Measurements from ENCODE around the gene SH2D7.

The SH2D7 gene

DNA sequence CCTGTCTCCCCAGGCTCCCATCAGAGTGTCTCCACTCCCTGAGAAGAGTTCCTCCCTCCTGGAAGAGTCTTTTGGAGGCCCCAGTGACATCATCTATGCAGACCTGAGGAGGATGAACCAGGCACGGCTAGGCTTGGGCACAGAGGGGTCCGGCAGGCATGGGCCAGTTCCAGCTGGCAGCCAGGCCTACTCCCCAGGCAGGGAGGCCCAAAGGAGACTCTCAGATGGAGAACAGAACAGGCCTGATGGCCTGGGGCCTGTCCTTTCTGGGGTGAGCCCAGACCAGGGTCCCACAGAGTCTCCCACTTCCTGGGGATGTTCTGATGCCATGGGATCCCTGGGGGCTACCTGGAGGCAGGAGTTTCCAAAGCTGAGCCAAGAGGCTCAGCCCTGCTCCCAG lies 8.5 kb downstream of the SH2D7 start:
- DNase-seq (ENCODE audit: extremely low read depth, low read depth), result no peak
- TF ChIP-seq CTCF (IDR thresholded peaks at IDR 0.05; ENCODE audit: low read depth, low read length), result no peak

GRCh38 chr15:78101423-78102105 lies 9.2 kb downstream of the SH2D7 start:
- DNase-seq (ENCODE audit: extremely low read depth, low read depth), result no peak
- TF ChIP-seq CTCF (IDR thresholded peaks at IDR 0.05; ENCODE audit: low read depth, low read length), result no peak

DNA sequence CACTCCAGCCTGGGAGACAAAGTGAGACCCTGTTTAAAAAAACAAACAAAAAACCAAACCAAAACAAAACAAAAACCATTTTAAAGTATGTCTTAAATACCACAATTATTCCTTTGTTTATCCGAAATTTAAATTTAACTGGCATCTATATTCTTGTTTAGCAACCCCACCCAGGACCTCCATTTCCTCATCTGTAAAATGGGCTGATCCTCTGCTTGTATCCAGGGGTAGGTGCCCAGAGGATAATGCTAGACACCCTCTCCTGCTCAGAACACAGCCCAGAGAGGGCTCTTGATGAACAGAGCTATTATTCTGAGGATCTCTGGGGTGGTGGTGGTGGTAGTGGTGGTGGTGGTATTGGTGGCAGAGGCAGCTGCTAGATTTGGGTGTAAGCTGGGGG lies 9.8 kb downstream of the SH2D7 start:
- DNase-seq (ENCODE audit: extremely low read depth, low read depth), result no peak
- TF ChIP-seq CTCF (IDR thresholded peaks at IDR 0.05; ENCODE audit: low read depth, low read length), result no peak

GRCh38 chr15:78102741-78103140 lies 10.4 kb downstream of the SH2D7 start:
- TF ChIP-seq CTCF (IDR thresholded peaks at IDR 0.05; ENCODE audit: low read depth, low read length), result no peak
- no peak for DNase-seq (ENCODE audit: extremely low read depth, low read depth)

GRCh38 chr15:78103406-78104118 lies 11.2 kb downstream of the SH2D7 start:
- DNase-seq (ENCODE audit: extremely low read depth, low read depth), result no peak
- TF ChIP-seq CTCF (IDR thresholded peaks at IDR 0.05; ENCODE audit: low read depth, low read length), result no peak

GRCh38 chr15:78104119-78104479 lies 11.7 kb downstream of the SH2D7 start:
- no peak for DNase-seq (ENCODE audit: extremely low read depth, low read depth)
- TF ChIP-seq CTCF (IDR thresholded peaks at IDR 0.05; ENCODE audit: low read depth, low read length), result no peak
